ENCODE results near the gene NUP62CL. TPM values are rescaled to one million over a fixed set of nuclear protein-coding genes. Genes with fewer than 3 reads are reported as not detected.
"Not testable (repeated sequence)": the region's sequence is repeated elsewhere in the genome, so short reads cannot be mapped to it uniquely, and the experiment has no call there.

Gene NUP62CL
- total and polyA plus RNA-seq, 9 donors, result 0.36 to 0.85 (median 0.50) TPM

DNA sequence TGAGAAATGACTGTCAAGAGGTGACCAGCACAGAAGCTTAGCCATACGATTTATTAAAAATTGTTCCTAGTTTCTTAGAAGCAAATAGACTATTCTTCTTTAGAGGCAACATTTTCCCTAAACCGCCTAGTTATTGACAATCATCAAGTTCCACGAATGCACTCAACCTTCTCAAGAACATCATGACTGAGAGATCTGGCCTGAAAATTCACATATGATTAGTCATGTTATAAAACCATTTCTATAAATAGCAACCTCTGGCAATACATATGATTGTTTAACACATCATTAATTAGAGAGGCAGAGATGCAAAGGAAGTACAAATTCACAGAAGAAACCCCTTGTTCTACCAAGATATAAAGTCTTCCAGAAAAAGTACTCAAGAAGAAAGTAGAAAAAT, 6.7 kb downstream of the NUP62CL start:
- no peak overlapping the region for H3K27ac ChIP-seq (ENCODE audit: low read length)
- H3K27me3 ChIP-seq (ENCODE audit: control insufficient read depth, insufficient read depth, low read length), result peaks cover 16% of the 10 kb centered on the region
- no peak overlapping the region for H3K4me3 ChIP-seq (ENCODE audit: low read length)
- H3K36me3 ChIP-seq (ENCODE audit: control insufficient read depth, insufficient read depth, low read length), result no peaks in the 10 kb centered on the region
- DNase-seq, result no peak
- H3K4me1 ChIP-seq (ENCODE audit: control insufficient read depth, insufficient read depth, low read length), result no peaks in the 10 kb centered on the region
- no CpG with 5 or more reads among the region's 3 CpGs for WGBS (ENCODE audit: insufficient coverage)
- no peaks in the 10 kb centered on the region for H3K9me3 ChIP-seq (replicated peaks; ENCODE audit: control insufficient read depth, low read depth, low read length)

- not testable (repeated sequence) for H3K36me3 ChIP-seq (ENCODE audit: control insufficient read depth, insufficient read depth, low read length); H3K4me3 ChIP-seq (ENCODE audit: low read length); H3K4me1 ChIP-seq (ENCODE audit: control insufficient read depth, insufficient read depth, low read length); H3K27ac ChIP-seq (ENCODE audit: low read length); H3K9me3 ChIP-seq (replicated peaks; ENCODE audit: control insufficient read depth, low read depth, low read length); DNase-seq
- WGBS (ENCODE audit: insufficient coverage), result 79% methylated on average over 3 of the region's 6 CpGs
- H3K27me3 ChIP-seq (ENCODE audit: control insufficient read depth, insufficient read depth, low read length), result peaks cover 14% of the 10 kb centered on the region
These were observed 8.2 kb downstream of the NUP62CL start for GRCh38 chrX:107198074-107198473.

- Histone ChIP-seq H3K4me3 (ENCODE audit: low read length) (no peak overlapping the region), H3K4me1 (ENCODE audit: control insufficient read depth, insufficient read depth, low read length) (no peaks in the 10 kb centered on the region), H3K27ac (ENCODE audit: low read length) (no peak overlapping the region), H3K36me3 (ENCODE audit: control insufficient read depth, insufficient read depth, low read length) (no peaks in the 10 kb centered on the region), H3K27me3 (ENCODE audit: control insufficient read depth, insufficient read depth, low read length) (peaks cover 15% of the 10 kb centered on the region), H3K9me3 (replicated peaks; ENCODE audit: control insufficient read depth, low read depth, low read length) (no peaks in the 10 kb centered on the region)
- DNase-seq, result no peak
- 75% methylated on average over 1 of the region's 1 CpG for WGBS (ENCODE audit: insufficient coverage)
These were observed 8.9 kb downstream of the NUP62CL start for GRCh38 chrX:107197319-107197718.

DNA sequence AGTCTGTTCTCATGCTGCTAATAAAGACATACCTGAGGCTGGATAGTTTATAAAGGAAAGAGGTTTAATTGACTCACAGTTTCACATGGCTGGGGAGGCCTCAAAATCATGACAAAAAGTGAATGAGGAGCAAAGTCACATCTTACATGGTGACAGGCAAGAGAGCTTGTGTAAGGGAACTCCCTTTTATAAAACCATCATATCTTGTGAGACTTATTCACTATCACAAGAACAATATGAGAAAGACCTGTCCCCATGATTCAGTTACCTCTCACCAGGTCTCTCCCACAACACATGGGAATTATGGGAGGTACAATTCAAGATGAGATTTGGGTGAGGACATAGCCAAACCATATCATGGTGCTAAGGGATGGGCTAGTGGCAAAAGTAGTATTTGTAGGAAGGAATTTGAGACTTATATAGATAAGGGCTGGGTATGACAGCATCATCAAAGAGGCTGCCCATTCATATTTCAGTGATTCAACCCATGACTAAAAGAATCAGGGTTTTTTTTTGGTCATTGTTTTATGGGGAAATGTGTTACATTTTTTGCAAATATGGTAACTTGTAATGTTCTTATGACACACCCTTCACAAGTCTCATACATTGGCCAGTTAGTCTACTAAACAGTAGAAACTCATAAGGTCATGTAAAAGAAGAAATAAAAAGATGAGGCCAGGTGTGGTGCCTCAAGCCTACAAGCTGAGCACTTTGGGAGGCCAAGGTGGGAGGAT, 34.7 kb downstream of the NUP62CL start:
- H3K9me3 ChIP-seq (replicated peaks; ENCODE audit: control insufficient read depth, low read depth, low read length), result no peaks in the 10 kb centered on the region
- no peaks in the 10 kb centered on the region for H3K36me3 ChIP-seq (ENCODE audit: control insufficient read depth, insufficient read depth, low read length)
- peaks cover 3% of the 10 kb centered on the region for H3K27me3 ChIP-seq (ENCODE audit: control insufficient read depth, insufficient read depth, low read length)
- H3K4me1 ChIP-seq (ENCODE audit: control insufficient read depth, insufficient read depth, low read length), result no peaks in the 10 kb centered on the region
- no peak overlapping the region for H3K4me3 ChIP-seq (ENCODE audit: low read length)
- H3K27ac ChIP-seq (ENCODE audit: low read length), result no peak overlapping the region
- DNase-seq, result no peak

DNA sequence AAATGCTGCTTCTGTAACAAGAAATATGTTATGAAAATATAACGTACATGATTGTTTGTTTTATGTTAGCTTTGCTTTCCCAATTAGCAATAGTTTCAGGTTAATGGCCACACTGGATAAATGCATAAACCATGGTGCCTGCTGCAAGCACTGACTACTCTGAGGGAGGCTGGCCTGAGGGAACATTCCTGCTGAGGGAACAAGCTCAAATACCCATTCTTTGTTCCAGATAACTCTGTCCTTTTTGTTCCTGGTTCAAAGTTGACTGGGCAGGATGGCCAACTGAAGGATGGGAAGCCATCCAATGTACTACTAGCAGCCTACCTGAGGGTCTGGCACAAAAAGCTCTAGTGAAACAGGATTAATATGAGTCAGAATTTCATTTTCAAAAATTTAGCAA, 37.5 kb downstream of the NUP62CL start:
- Histone ChIP-seq H3K27ac (ENCODE audit: low read length) (no peak overlapping the region), H3K9me3 (replicated peaks; ENCODE audit: control insufficient read depth, low read depth, low read length) (no peaks in the 10 kb centered on the region), H3K4me3 (ENCODE audit: low read length) (no peak overlapping the region), H3K27me3 (ENCODE audit: control insufficient read depth, insufficient read depth, low read length) (peaks cover 3% of the 10 kb centered on the region), H3K4me1 (ENCODE audit: control insufficient read depth, insufficient read depth, low read length) (no peaks in the 10 kb centered on the region), H3K36me3 (ENCODE audit: control insufficient read depth, insufficient read depth, low read length) (no peaks in the 10 kb centered on the region)
- DNase-seq, result no peak
- no CpG with 5 or more reads among the region's 1 CpG for WGBS (ENCODE audit: insufficient coverage)

DNA sequence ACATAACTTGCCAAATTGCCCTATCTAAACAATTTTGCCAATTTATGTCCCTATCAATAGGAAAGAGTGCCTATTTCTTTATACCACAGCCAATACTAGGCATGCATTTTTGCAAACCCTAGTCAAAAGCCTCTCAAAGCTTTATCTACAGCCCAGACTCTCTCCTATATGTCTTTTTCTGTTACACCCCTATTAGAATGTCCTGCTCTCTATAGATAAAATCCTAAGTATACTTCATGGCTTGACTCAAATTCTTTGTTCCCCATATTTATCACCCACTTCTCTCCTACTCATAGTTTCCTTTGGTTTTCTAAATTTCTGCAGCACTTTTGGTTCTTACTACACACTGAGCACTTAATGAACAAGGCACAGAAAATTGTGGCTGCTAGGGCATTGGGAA, 38.0 kb downstream of the NUP62CL start:
- Histone ChIP-seq H3K4me1 (ENCODE audit: control insufficient read depth, insufficient read depth, low read length) (no peaks in the 10 kb centered on the region), H3K9me3 (replicated peaks; ENCODE audit: control insufficient read depth, low read depth, low read length) (no peaks in the 10 kb centered on the region), H3K27me3 (ENCODE audit: control insufficient read depth, insufficient read depth, low read length) (peaks cover 3% of the 10 kb centered on the region), H3K4me3 (ENCODE audit: low read length) (no peak overlapping the region), H3K36me3 (ENCODE audit: control insufficient read depth, insufficient read depth, low read length) (no peaks in the 10 kb centered on the region), H3K27ac (ENCODE audit: low read length) (no peak overlapping the region)
- DNase-seq, result no peak

GRCh38 chrX:107167163-107167921, 38.9 kb downstream of the NUP62CL start:
- WGBS (ENCODE audit: insufficient coverage), result 82% methylated on average over 2 of the region's 3 CpGs
- peaks cover 3% of the 10 kb centered on the region for H3K27me3 ChIP-seq (ENCODE audit: control insufficient read depth, insufficient read depth, low read length)
- H3K9me3 ChIP-seq (replicated peaks; ENCODE audit: control insufficient read depth, low read depth, low read length), result no peaks in the 10 kb centered on the region
- H3K27ac ChIP-seq (ENCODE audit: low read length), result no peak overlapping the region
- H3K4me3 ChIP-seq (ENCODE audit: low read length), result no peak overlapping the region
- DNase-seq, result no peak
- H3K36me3 ChIP-seq (ENCODE audit: control insufficient read depth, insufficient read depth, low read length), result no peaks in the 10 kb centered on the region
- H3K4me1 ChIP-seq (ENCODE audit: control insufficient read depth, insufficient read depth, low read length), result no peaks in the 10 kb centered on the region

DNA sequence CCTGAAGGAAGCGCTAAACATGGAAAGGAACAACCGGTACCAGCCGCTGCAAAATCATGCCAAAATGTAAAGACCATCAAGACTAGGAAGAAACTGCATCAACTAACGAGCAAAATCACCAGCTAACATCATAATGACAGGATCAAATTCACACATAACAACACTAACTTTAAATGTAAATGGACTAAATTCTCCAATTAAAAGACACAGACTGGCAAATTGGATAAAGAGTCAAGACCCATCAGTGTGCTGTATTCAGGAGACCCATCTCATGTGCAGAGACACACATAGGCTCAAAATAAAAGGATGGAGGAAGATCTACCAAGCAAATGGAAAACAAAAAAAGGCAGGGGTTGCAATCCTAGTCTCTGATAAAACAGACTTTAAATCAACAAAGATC, 48.6 kb downstream of the NUP62CL start:
- not testable (repeated sequence) for H3K27me3 ChIP-seq (ENCODE audit: control insufficient read depth, insufficient read depth, low read length); H3K27ac ChIP-seq (ENCODE audit: low read length); H3K4me3 ChIP-seq (ENCODE audit: low read length); H3K36me3 ChIP-seq (ENCODE audit: control insufficient read depth, insufficient read depth, low read length); H3K9me3 ChIP-seq (replicated peaks; ENCODE audit: control insufficient read depth, low read depth, low read length); H3K4me1 ChIP-seq (ENCODE audit: control insufficient read depth, insufficient read depth, low read length); DNase-seq
- no CpG with 5 or more reads among the region's 4 CpGs for WGBS (ENCODE audit: insufficient coverage)

DNA sequence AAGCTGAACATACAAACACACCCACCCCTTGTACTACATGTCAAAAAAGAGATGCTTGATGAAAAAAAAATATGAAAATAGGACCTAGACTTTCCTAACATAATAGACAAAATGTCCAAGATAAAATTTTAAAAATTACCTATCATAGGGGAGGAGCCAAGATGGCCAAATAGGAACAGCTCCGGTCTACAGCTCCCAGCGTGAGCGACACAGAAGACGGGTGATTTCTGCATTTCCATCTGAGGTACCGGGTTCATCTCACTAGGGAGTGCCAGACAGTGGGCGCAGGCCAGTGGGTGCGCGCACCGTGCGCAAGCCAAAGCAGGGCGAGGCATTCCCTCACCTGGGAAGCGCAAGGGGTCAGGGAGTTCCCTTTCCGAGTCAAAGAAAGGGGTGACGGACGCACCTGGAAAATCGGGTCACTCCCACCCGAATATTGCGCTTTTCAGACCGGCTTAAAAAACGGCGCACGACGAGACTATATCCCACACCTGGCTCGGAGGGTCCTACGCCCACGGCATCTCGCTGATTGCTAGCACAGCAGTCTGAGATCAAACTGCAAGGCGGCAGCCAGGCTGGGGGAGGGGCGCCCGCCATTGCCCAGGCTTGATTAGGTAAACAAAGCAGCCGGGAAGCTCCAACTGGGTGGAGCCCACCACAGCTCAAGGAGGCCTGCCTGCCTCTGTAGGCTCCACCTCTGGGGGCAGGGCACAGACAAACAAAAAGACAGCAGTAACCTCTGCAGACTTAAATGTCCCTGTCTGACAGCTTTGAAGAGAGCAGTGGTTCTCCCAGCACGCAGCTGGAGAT, 50.4 kb downstream of the NUP62CL start:
- not testable (repeated sequence) for H3K27me3 ChIP-seq (ENCODE audit: control insufficient read depth, insufficient read depth, low read length); DNase-seq; H3K27ac ChIP-seq (ENCODE audit: low read length); H3K4me1 ChIP-seq (ENCODE audit: control insufficient read depth, insufficient read depth, low read length); H3K9me3 ChIP-seq (replicated peaks; ENCODE audit: control insufficient read depth, low read depth, low read length); H3K4me3 ChIP-seq (ENCODE audit: low read length); H3K36me3 ChIP-seq (ENCODE audit: control insufficient read depth, insufficient read depth, low read length)
- no CpG with 5 or more reads among the region's 32 CpGs for WGBS (ENCODE audit: insufficient coverage)
